GM10266 (cell line): ENCODE measurements around the gene HSPA1L.
"Not testable (repeated sequence)": the region's sequence is repeated elsewhere in the genome, so short reads cannot be mapped to it uniquely, and the experiment has no call there.

Source experiments
- DNase-seq: peaks from one replicate; pipeline ENCODE4 v3.0.0; 2012; ENCODE audit errors: extremely low spot score
- CTCF ChIP-seq: IDR thresholded peaks from 2 replicates; pipeline ENCODE4 v1.5.1; 2012; ENCODE audit warnings: mild to moderate bottlenecking, low read depth; ENCODE audit not compliant: control insufficient read depth, insufficient read depth; ENCODE audit errors: missing control alignments

Gene HSPA1L

GRCh38 chr6:31842053-31842452, 27.0 kb upstream of the HSPA1L start:
- TF ChIP-seq CTCF = no peak
- DNase-seq = no peak

- not testable (repeated sequence) for DNase-seq
Measured at GRCh38 chr6:31839779-31840126, 24.7 kb upstream of the HSPA1L start.

GRCh38 chr6:31838968-31839367, 23.9 kb upstream of the HSPA1L start:
- DNase-seq = no peak
- no peak for TF ChIP-seq CTCF

- DNase-seq = not testable (repeated sequence)
Measured at GRCh38 chr6:31838114-31838553, 23.1 kb upstream of the HSPA1L start.

- no peak for DNase-seq
- no peak for TF ChIP-seq CTCF
Measured at GRCh38 chr6:31837369-31838113, 22.5 kb upstream of the HSPA1L start.

- no peak for DNase-seq
- TF ChIP-seq CTCF = peak; percentile 15
Measured at GRCh38 chr6:31836474-31837368, 21.6 kb upstream of the HSPA1L start.

GRCh38 chr6:31836047-31836473, 21.0 kb upstream of the HSPA1L start:
- TF ChIP-seq CTCF = no peak
- DNase-seq = no peak
